Epithelial cell of esophagus (primary cell): ENCODE measurements around the gene GCH1.

Source experiments
- DNase-seq: peaks from one replicate; pipeline ENCODE4 v3.0.0; 2010; ENCODE audit warnings: low read depth
- H3K4me3 ChIP-seq: 2 replicates; pipeline ENCODE4 v1.5.1; 2011; ENCODE audit warnings: mild to moderate bottlenecking, low read length, control low read depth
- TF ChIP-seq, protein P1 (sequence below): IDR thresholded peaks from 2 replicates; pipeline ENCODE4 v1.5.1; 2011; ENCODE audit warnings: low read depth, mild to moderate bottlenecking, low read length, control low read depth, inconsistent platforms; ENCODE audit not compliant: insufficient read depth; ENCODE audit errors: missing control alignments

GCH1 gene

GRCh38 chr14:54894995-54895394, 7.6 kb downstream of the GCH1 start:
- TF ChIP-seq, protein P1, sequence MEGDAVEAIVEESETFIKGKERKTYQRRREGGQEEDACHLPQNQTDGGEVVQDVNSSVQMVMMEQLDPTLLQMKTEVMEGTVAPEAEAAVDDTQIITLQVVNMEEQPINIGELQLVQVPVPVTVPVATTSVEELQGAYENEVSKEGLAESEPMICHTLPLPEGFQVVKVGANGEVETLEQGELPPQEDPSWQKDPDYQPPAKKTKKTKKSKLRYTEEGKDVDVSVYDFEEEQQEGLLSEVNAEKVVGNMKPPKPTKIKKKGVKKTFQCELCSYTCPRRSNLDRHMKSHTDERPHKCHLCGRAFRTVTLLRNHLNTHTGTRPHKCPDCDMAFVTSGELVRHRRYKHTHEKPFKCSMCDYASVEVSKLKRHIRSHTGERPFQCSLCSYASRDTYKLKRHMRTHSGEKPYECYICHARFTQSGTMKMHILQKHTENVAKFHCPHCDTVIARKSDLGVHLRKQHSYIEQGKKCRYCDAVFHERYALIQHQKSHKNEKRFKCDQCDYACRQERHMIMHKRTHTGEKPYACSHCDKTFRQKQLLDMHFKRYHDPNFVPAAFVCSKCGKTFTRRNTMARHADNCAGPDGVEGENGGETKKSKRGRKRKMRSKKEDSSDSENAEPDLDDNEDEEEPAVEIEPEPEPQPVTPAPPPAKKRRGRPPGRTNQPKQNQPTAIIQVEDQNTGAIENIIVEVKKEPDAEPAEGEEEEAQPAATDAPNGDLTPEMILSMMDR, result no peak
- peak; percentile 47 for DNase-seq

DNA sequence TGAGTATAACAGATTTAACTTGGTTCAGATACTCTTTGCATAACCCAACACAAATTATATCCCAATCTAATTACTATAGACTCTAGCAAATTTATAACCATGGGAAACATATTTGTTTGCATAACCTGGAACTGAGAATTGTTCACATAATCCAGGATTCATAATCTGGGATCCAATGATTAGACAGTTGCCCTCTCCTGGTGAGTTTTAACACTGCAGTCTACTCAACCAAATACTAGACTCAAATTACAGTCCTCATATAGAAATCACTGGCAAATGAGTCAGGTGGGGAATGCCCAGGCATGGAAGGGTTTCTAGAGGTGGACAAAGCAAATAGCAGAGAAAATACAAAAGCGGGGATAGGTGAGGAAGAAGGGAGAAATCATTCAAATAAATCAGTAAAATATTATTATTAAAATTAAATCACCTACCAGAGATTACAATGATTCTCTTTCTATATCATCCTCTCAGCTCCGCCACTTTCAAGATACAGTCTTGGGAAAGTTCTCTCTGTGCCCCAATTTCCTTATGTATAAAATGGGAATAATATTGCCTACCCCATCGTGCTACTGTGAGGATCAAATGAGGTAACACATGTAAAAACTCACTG, 9.4 kb downstream of the GCH1 start:
- no peak overlapping the region for H3K4me3 ChIP-seq
- DNase-seq, result peak; percentile 87
- TF ChIP-seq, protein P1, result peak; percentile 82

More at GRCh38 chr14:54894995-54895394, 7.6 kb downstream of the GCH1 start:
- H3K4me3 ChIP-seq, result no peak overlapping the region

- no peak overlapping the region for H3K4me3 ChIP-seq
- no peak for DNase-seq
- TF ChIP-seq, protein P1, result no peak
Observed at GRCh38 chr14:54891471-54892245, 11.0 kb downstream of the GCH1 start.

GRCh38 chr14:54890788-54891187, 11.8 kb downstream of the GCH1 start:
- no peak overlapping the region for H3K4me3 ChIP-seq
- TF ChIP-seq, protein P1, result no peak
- DNase-seq, result no peak

DNA sequence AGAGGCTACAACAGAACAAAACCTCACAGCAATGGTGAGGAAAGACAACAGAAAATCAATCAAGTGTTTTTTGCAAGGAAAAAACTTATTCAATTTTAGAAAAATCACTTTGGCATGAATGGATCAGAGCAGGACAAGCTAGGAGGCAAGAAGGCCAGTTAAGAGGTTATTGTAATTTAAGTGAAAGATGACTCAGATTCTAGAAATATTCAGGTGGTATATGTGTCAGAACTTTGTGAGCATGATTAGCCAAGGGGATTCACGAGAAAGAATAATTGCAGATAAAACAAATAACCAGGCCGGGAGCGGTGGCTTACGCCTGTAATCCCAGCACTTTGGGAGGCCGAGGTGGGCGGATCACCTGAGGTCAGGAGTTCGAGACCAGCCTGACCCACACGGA, 12.7 kb downstream of the GCH1 start:
- no peak overlapping the region for H3K4me3 ChIP-seq
- TF ChIP-seq, protein P1, result no peak
- peak; percentile 48 for DNase-seq

- no peak for DNase-seq
- no peak overlapping the region for H3K4me3 ChIP-seq
- TF ChIP-seq, protein P1, result no peak
Observed at GRCh38 chr14:54882521-54882920, 20.1 kb downstream of the GCH1 start.
